Measurements from ENCODE around the gene PGBD5.

The PGBD5 gene

DNA sequence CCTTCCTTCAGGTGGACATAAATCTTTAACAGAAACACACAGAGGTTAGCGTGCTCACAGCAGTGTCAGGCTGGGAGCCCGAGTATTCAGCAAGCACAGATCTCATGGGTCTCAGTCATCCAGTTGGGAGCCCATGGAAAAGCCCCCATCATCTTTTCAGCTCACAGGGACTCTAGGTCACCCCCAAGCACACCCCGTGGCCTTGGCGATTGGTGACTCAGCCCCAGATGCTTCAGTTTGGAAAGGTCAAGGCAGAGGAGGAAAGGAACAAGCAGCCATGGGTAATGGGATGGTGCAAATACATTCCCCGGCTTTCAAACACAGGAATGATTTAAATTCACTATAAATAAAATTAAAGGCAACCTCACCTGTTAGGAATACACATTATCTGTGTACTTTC, 88.9 kb downstream of the PGBD5 start:
- no peak for TF ChIP-seq ZFX (IDR thresholded peaks at IDR 0.05; ENCODE audit: borderline replicate concordance)
- TF ChIP-seq, protein P1, sequence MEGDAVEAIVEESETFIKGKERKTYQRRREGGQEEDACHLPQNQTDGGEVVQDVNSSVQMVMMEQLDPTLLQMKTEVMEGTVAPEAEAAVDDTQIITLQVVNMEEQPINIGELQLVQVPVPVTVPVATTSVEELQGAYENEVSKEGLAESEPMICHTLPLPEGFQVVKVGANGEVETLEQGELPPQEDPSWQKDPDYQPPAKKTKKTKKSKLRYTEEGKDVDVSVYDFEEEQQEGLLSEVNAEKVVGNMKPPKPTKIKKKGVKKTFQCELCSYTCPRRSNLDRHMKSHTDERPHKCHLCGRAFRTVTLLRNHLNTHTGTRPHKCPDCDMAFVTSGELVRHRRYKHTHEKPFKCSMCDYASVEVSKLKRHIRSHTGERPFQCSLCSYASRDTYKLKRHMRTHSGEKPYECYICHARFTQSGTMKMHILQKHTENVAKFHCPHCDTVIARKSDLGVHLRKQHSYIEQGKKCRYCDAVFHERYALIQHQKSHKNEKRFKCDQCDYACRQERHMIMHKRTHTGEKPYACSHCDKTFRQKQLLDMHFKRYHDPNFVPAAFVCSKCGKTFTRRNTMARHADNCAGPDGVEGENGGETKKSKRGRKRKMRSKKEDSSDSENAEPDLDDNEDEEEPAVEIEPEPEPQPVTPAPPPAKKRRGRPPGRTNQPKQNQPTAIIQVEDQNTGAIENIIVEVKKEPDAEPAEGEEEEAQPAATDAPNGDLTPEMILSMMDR (IDR thresholded peaks at IDR 0.05), result no peak
- H3K27ac ChIP-seq, result no peak overlapping the region

DNA sequence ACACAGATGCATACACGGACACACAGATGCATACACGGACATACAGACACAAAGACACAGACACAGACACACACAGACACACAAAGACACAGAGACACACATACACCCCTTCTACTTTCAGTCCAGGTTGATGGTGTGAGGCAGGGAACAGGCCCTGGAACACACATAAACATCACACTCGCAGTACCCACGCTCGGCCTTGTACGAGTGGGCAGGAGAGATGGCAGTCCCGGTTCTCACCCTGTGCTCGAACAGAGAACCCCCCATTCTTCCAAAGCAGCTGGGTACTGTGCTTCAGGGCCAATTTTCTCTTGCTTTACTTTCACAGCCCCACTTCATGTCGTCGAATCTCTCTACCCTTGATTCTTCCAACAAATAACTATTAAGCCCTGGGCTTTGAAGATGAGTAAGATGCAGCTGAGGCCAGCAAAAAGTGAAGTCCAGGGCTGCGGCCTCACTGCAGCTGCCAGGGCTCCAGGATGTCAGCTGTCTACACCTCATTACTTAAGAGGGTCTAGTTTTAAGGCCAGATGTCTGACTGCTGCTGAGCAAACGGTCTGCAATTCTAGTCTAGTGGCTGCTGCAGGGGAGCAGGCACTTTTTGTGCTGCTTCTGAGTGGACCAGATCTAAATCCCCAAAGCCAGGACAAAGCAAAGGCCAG, 90.1 kb downstream of the PGBD5 start:
- no peak overlapping the region for H3K27ac ChIP-seq
- TF ChIP-seq, protein P1 (IDR thresholded peaks at IDR 0.05), result no peak
- TF ChIP-seq ZFX (IDR thresholded peaks at IDR 0.05; ENCODE audit: borderline replicate concordance), result no peak

DNA sequence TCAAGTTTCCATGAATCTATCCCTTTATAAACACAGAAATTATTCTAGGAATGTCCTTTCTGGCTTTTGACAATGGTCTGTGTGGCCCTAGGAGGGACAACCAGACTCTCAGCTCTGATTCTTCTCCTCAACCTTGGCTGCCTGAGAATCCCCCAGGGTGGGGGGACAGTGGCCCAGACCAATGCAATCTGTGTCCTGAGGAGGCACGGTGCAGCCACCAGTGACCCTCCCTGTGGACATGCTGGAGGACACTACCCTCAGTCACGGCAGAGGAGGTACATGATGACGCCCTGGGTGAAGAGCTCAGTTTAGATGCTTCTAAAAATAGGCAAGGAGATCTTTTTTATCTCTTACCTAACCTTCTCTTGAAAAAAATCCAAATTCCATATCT, 91.7 kb downstream of the PGBD5 start:
- no peak overlapping the region for H3K27ac ChIP-seq
- TF ChIP-seq ZFX (IDR thresholded peaks at IDR 0.05; ENCODE audit: borderline replicate concordance), result no peak
- TF ChIP-seq, protein P1 (IDR thresholded peaks at IDR 0.05), result no peak

DNA sequence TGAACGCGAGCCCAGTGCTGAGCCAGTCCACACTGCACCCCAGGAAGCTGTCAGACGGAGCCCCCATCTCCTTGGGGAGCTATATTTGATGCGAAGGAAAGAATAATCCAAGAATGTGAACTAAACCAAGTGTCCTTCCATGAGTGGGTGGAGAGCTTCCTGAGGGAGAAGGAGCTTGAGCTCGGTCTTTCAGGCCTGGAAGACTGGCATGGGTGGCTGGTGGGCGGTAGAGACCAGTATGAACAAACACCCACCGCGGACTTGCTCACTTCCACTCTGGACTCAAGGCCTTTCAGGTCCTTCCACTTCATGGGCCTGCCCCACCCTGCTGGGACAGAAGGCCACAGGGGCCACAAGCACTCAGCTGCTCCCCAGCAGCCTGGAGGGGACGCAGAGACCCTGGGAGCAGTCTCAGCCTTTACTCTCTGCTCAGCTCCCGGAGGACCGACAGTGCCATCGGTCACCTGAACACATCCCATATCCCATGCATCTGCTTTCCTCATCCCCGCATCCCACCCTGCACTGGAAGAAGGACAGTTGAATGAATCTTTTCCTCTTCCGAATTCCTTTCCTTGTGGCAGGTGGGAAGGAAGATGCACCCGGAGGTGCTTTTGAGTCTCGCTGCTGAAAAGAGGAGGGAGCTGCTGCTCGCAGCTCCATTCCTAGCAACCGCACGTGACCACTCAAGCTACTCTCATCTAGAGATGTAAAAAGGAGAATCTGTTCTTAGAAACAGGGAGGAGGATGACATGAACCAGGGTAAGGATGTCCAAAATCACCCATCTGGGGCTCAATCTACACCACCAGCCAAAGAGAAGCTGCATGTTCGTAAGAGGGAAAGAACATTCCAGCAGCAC, 92.3 kb downstream of the PGBD5 start:
- TF ChIP-seq ZFX (IDR thresholded peaks at IDR 0.05; ENCODE audit: borderline replicate concordance), result no peak
- TF ChIP-seq, protein P1 (IDR thresholded peaks at IDR 0.05), result no peak
- H3K27ac ChIP-seq, result no peak overlapping the region

DNA sequence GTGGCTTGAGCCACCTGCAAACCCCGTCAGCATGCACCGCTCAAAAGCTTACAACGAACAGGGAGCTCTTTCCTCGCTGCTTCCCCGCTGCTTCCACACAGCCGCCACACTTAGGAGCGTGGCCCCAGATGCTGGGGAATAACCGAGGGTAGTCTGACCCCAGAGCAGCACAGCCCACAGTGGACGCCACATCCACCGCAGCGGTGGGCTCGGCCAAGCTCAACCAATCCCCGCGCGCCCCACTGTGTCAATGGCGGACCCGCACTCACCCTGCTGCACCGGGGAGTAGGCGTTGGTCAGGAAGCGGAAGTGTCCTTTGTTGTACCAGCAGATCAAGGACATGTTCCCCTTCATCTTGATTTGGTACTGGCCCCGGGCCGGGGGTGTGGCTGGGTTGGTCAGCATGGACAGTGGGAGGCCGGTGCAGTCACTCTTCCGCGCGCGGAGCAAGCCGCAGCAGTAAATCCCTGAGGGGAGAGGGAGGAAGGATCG, 93.5 kb downstream of the PGBD5 start:
- no peak overlapping the region for H3K27ac ChIP-seq
- TF ChIP-seq ZFX (IDR thresholded peaks at IDR 0.05; ENCODE audit: borderline replicate concordance), result no peak
- TF ChIP-seq, protein P1 (IDR thresholded peaks at IDR 0.05), result no peak

DNA sequence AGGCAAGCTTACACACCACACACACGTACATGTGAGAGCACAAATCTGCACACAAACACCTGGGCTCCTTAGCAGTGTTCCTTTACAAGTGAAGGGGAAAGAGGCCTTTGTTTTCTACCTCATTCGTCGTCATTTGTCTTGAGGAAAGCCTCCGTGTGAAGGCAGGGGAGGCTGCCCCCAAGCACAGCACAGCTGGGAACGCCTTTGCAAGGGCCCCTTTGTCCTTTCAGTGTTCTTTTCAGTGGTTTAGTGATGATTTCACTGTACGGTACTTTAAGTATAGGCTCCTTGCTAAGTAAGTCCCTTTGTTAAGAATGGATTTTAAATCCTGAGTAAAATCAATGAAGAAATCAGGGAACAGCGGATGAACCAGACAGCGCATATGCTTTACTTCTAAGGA, 94.1 kb downstream of the PGBD5 start:
- TF ChIP-seq, protein P1 (IDR thresholded peaks at IDR 0.05), result no peak
- no peak for TF ChIP-seq ZFX (IDR thresholded peaks at IDR 0.05; ENCODE audit: borderline replicate concordance)
- no peak overlapping the region for H3K27ac ChIP-seq

DNA sequence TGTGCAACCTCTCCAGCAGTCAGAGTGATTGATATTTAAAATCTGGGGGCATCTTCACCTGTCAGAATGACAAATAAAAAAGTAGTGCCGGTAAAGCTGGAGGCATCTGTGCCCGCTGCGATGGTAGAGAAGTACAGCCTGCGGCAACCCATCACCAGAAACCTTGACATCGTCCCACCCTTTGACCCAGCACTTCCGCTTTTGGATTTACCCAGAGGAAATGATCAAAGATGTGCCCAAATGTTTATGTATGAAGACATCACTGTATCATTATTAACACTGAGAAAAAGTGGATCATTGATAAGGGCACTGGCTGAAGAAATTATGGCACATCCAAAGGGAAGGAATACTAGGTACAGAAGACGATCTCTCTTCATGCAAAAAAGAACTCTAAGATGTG, 96.0 kb downstream of the PGBD5 start:
- no peak overlapping the region for H3K27ac ChIP-seq
- TF ChIP-seq, protein P1 (IDR thresholded peaks at IDR 0.05), result no peak
- no peak for TF ChIP-seq ZFX (IDR thresholded peaks at IDR 0.05; ENCODE audit: borderline replicate concordance)

All from 22Rv1 (cell line).